ENCODE measurements around the gene COX4I2.

Gene COX4I2

GRCh38 chr20:31633339-31633914 is 4.3 kb upstream of the COX4I2 start:
- H3K36me3 ChIP-seq (ENCODE audit: low read depth), result no peaks in the 10 kb centered on the region
- no peaks in the 10 kb centered on the region for H3K4me1 ChIP-seq (ENCODE audit: insufficient read depth, poor library complexity, severe bottlenecking)
- no peaks in the 10 kb centered on the region for H3K9me3 ChIP-seq (ENCODE audit: severe bottlenecking)
- H3K27me3 ChIP-seq (ENCODE audit: insufficient read depth, poor library complexity, severe bottlenecking), result no peaks in the 10 kb centered on the region
- H3K4me3 ChIP-seq (ENCODE audit: severe bottlenecking), result no peak overlapping the region
- ATAC-seq (ENCODE audit: low read depth) (no peak), DNase-seq (ENCODE audit: low spot score) (peak; percentile 80)
- no peak overlapping the region for H3K27ac ChIP-seq (ENCODE audit: poor library complexity, severe bottlenecking)
- no peak for TF ChIP-seq CTCF (IDR thresholded peaks at IDR 0.05; ENCODE audit: poor library complexity, severe bottlenecking)

GRCh38 chr20:31638317-31638716 is 605 bp downstream of the COX4I2 start:
- H3K4me1 ChIP-seq (ENCODE audit: insufficient read depth, poor library complexity, severe bottlenecking), result no peaks in the 10 kb centered on the region
- no peaks in the 10 kb centered on the region for H3K27me3 ChIP-seq (ENCODE audit: insufficient read depth, poor library complexity, severe bottlenecking)
- DNase-seq (ENCODE audit: low spot score), result no peak
- H3K27ac ChIP-seq (ENCODE audit: poor library complexity, severe bottlenecking), result no peak overlapping the region
- H3K4me3 ChIP-seq (ENCODE audit: severe bottlenecking), result no peak overlapping the region
- H3K9me3 ChIP-seq (ENCODE audit: severe bottlenecking), result no peaks in the 10 kb centered on the region
- no peaks in the 10 kb centered on the region for H3K36me3 ChIP-seq (ENCODE audit: low read depth)
- no peak for ATAC-seq (ENCODE audit: low read depth)
- TF ChIP-seq CTCF (IDR thresholded peaks at IDR 0.05; ENCODE audit: poor library complexity, severe bottlenecking), result no peak

- H3K36me3 ChIP-seq (ENCODE audit: low read depth), result no peaks in the 10 kb centered on the region
- H3K27ac ChIP-seq (ENCODE audit: poor library complexity, severe bottlenecking), result no peak overlapping the region
- DNase-seq (ENCODE audit: low spot score) (no peak), ATAC-seq (ENCODE audit: low read depth) (no peak)
- H3K9me3 ChIP-seq (ENCODE audit: severe bottlenecking), result no peaks in the 10 kb centered on the region
- TF ChIP-seq CTCF (IDR thresholded peaks at IDR 0.05; ENCODE audit: poor library complexity, severe bottlenecking), result no peak
- no peaks in the 10 kb centered on the region for H3K27me3 ChIP-seq (ENCODE audit: insufficient read depth, poor library complexity, severe bottlenecking)
- H3K4me3 ChIP-seq (ENCODE audit: severe bottlenecking), result no peak overlapping the region
- no peaks in the 10 kb centered on the region for H3K4me1 ChIP-seq (ENCODE audit: insufficient read depth, poor library complexity, severe bottlenecking)
Observed at GRCh38 chr20:31638816-31639215, 1.1 kb downstream of the COX4I2 start.

- Histone ChIP-seq H3K4me1 (ENCODE audit: insufficient read depth, poor library complexity, severe bottlenecking) (no peaks in the 10 kb centered on the region), H3K27ac (ENCODE audit: poor library complexity, severe bottlenecking) (no peak overlapping the region), H3K4me3 (ENCODE audit: severe bottlenecking) (no peak overlapping the region), H3K27me3 (ENCODE audit: insufficient read depth, poor library complexity, severe bottlenecking) (no peaks in the 10 kb centered on the region), H3K36me3 (ENCODE audit: low read depth) (no peaks in the 10 kb centered on the region), H3K9me3 (ENCODE audit: severe bottlenecking) (no peaks in the 10 kb centered on the region)
- TF ChIP-seq CTCF (IDR thresholded peaks at IDR 0.05; ENCODE audit: poor library complexity, severe bottlenecking), result no peak
- ATAC-seq (ENCODE audit: low read depth) (peak; percentile 7; the same call in 1 of the 3 replicates), DNase-seq (ENCODE audit: low spot score) (no peak)
Observed at GRCh38 chr20:31640259-31640658, 2.5 kb downstream of the COX4I2 start.

GRCh38 chr20:31641391-31641790 is 3.7 kb downstream of the COX4I2 start:
- DNase-seq (ENCODE audit: low spot score), result no peak
- H3K9me3 ChIP-seq (ENCODE audit: severe bottlenecking), result no peaks in the 10 kb centered on the region
- no peaks in the 10 kb centered on the region for H3K36me3 ChIP-seq (ENCODE audit: low read depth)
- H3K27me3 ChIP-seq (ENCODE audit: insufficient read depth, poor library complexity, severe bottlenecking), result no peaks in the 10 kb centered on the region
- no peak for ATAC-seq (ENCODE audit: low read depth)
- H3K27ac ChIP-seq (ENCODE audit: poor library complexity, severe bottlenecking), result no peak overlapping the region
- H3K4me1 ChIP-seq (ENCODE audit: insufficient read depth, poor library complexity, severe bottlenecking), result no peaks in the 10 kb centered on the region
- no peak for TF ChIP-seq CTCF (IDR thresholded peaks at IDR 0.05; ENCODE audit: poor library complexity, severe bottlenecking)
- no peak overlapping the region for H3K4me3 ChIP-seq (ENCODE audit: severe bottlenecking)

All from RWPE2 (cell line).